ENCODE data around the gene DNTT.

GRCh38 chr10:96292971-96293920, 11.0 kb upstream of the DNTT start:
- TF ChIP-seq CTCF (optimal IDR thresholded peaks at IDR 0.05 in 1 of 3, IDR thresholded peaks at IDR 0.05 in 1 of 3, conservative IDR thresholded peaks at IDR 0.05 in 1 of 3; ENCODE audit: extremely low read depth in 1 of 3, insufficient read depth in 2 of 3, low read length in 3 of 3) = peak; percentile 43 to 67 (median 48)
- TF ChIP-seq EZH2 (IDR thresholded peaks at IDR 0.05; ENCODE audit: low read length) = no peak
